A549 (cell line): ENCODE measurements around the gene P3R3URF.

Experiments used
- NPAS2 ChIP-seq: fragments of 250-450 bp; sonication (Bioruptor Pico); IDR thresholded peaks from 2 replicates; pipeline ENCODE4 v1.8.0; 2022; ENCODE audit warnings: mild to moderate bottlenecking, moderate library complexity, borderline replicate concordance
- RAD21 ChIP-seq, 2 experiments: fragments of >200 bp in 1 of 2; sonication (Bioruptor Twin) in 1 of 2; formaldehyde crosslinking in 1 of 2; IDR thresholded peaks in 1 of 2; conservative IDR thresholded peaks in 1 of 2; 2 replicates in 1 of 2; 3 replicates in 1 of 2; pipeline ENCODE4 v1.6.1; 2012 to 2018; ENCODE audit warnings: inconsistent platforms in 1 of 2
- TF ChIP-seq, protein P1 (sequence below): fragments of >200 bp; sonication (Bioruptor Twin); formaldehyde crosslinking; IDR thresholded peaks from 3 replicates; pipeline ENCODE4 v1.5.1; 2016
- TF ChIP-seq, protein P2 (sequence below): fragments of 200-600 bp; sonication (generic); IDR thresholded peaks from 2 replicates; pipeline ENCODE4 v1.6.1; 2016; ENCODE audit warnings: antibody characterized with exemption, mild to moderate bottlenecking, moderate library complexity

DNA sequence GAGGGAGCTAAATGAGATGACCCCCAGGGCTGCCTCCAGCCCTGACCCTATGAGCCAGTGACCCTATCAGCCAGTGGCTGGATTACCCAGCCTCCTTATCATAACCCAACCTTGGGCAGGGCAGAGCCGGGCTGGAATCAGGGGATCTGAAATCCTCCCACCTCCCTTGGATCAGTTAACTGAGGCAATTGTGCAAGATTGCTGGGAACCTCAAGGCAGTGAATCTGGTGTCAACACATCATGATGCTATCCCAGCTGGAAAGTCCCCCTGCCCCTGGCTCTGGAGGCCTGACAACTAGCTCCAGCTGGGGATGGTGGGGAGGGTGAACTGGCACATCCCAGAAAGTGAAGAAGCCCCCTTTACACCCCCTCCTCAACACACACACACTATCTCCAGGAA lies 7.8 kb downstream of the P3R3URF start:
- TF ChIP-seq RAD21 (conservative IDR thresholded peaks at IDR 0.05 in 1 of 2, IDR thresholded peaks at IDR 0.05 in 1 of 2) (no peak), NPAS2 (no peak)
- TF ChIP-seq, protein P1, sequence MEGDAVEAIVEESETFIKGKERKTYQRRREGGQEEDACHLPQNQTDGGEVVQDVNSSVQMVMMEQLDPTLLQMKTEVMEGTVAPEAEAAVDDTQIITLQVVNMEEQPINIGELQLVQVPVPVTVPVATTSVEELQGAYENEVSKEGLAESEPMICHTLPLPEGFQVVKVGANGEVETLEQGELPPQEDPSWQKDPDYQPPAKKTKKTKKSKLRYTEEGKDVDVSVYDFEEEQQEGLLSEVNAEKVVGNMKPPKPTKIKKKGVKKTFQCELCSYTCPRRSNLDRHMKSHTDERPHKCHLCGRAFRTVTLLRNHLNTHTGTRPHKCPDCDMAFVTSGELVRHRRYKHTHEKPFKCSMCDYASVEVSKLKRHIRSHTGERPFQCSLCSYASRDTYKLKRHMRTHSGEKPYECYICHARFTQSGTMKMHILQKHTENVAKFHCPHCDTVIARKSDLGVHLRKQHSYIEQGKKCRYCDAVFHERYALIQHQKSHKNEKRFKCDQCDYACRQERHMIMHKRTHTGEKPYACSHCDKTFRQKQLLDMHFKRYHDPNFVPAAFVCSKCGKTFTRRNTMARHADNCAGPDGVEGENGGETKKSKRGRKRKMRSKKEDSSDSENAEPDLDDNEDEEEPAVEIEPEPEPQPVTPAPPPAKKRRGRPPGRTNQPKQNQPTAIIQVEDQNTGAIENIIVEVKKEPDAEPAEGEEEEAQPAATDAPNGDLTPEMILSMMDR, result no peak
- TF ChIP-seq, protein P2, sequence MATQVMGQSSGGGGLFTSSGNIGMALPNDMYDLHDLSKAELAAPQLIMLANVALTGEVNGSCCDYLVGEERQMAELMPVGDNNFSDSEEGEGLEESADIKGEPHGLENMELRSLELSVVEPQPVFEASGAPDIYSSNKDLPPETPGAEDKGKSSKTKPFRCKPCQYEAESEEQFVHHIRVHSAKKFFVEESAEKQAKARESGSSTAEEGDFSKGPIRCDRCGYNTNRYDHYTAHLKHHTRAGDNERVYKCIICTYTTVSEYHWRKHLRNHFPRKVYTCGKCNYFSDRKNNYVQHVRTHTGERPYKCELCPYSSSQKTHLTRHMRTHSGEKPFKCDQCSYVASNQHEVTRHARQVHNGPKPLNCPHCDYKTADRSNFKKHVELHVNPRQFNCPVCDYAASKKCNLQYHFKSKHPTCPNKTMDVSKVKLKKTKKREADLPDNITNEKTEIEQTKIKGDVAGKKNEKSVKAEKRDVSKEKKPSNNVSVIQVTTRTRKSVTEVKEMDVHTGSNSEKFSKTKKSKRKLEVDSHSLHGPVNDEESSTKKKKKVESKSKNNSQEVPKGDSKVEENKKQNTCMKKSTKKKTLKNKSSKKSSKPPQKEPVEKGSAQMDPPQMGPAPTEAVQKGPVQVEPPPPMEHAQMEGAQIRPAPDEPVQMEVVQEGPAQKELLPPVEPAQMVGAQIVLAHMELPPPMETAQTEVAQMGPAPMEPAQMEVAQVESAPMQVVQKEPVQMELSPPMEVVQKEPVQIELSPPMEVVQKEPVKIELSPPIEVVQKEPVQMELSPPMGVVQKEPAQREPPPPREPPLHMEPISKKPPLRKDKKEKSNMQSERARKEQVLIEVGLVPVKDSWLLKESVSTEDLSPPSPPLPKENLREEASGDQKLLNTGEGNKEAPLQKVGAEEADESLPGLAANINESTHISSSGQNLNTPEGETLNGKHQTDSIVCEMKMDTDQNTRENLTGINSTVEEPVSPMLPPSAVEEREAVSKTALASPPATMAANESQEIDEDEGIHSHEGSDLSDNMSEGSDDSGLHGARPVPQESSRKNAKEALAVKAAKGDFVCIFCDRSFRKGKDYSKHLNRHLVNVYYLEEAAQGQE, result no peak
